SH-SY5Y (cell line): ENCODE data around the gene ST3GAL5.

Experiments
- GATA2 ChIP-seq: IDR thresholded peaks from 2 replicates; pipeline ENCODE4 v1.6.1; 2011; ENCODE audit warnings: mild to moderate bottlenecking, low read depth, low read length
- GATA3 ChIP-seq: IDR thresholded peaks from 2 replicates; pipeline ENCODE4 v1.6.1; 2011; ENCODE audit warnings: low read depth, mild to moderate bottlenecking, low read length, moderate library complexity

GRCh38 chr2:85852937-85853498, 35.8 kb downstream of the ST3GAL5 start:
- TF ChIP-seq GATA3 (peak; percentile 45; the same call in 1 of the 2 replicates), GATA2 (peak; percentile 83)
